HCT116 (cell line): ENCODE results near the gene ARHGAP8.

Experiments used
- CEBPB ChIP-seq: IDR thresholded peaks from 2 replicates; pipeline ENCODE4 v1.6.1; 2012; ENCODE audit warnings: low read depth
- EGR1 ChIP-seq: IDR thresholded peaks from 2 replicates; pipeline ENCODE4 v1.6.1; 2012; ENCODE audit warnings: low read depth
- EZH2 ChIP-seq: fragments of 200-600 bp; sonication (generic); IDR thresholded peaks from 2 replicates; pipeline ENCODE4 v1.6.1; 2017; ENCODE audit warnings: antibody characterized with exemption, mixed run types
- EZH2phosphoT487 ChIP-seq: fragments of 200-600 bp; IDR thresholded peaks from 2 replicates; pipeline ENCODE4 v1.6.1; 2018; ENCODE audit warnings: antibody characterized with exemption, borderline replicate concordance
- POLR2A ChIP-seq: IDR thresholded peaks from 2 replicates; pipeline ENCODE4 v1.7.0; 2011; ENCODE audit warnings: borderline replicate concordance; ENCODE audit not compliant: insufficient read depth, insufficient read length; ENCODE audit errors: extremely low read depth
- POLR2AphosphoS5 ChIP-seq: IDR thresholded peaks from 2 replicates; pipeline ENCODE4 v1.6.1; 2011; ENCODE audit warnings: mild to moderate bottlenecking, low read depth, low read length, moderate library complexity
- RAD21 ChIP-seq: IDR thresholded peaks from 2 replicates; pipeline ENCODE4 v1.6.1; 2012; ENCODE audit warnings: low read depth, mild to moderate bottlenecking
- SIN3A ChIP-seq: IDR thresholded peaks from 2 replicates; pipeline ENCODE4 v1.6.1; 2012; ENCODE audit warnings: low read depth
- SP1 ChIP-seq: IDR thresholded peaks from 2 replicates; pipeline ENCODE4 v1.6.1; 2012; ENCODE audit warnings: low read depth
- SRF ChIP-seq: IDR thresholded peaks from 2 replicates; pipeline ENCODE4 v1.6.1; 2012; ENCODE audit warnings: low read depth
- ZFX ChIP-seq: fragments of 450-650 bp; IDR thresholded peaks from 2 replicates; pipeline ENCODE4 v1.6.1; 2017
- TF ChIP-seq, protein P1 (sequence below), 3 experiments: fragments of 200-600 bp in 1 of 3; sonication (generic) in 1 of 3; IDR thresholded peaks in 2 of 3; conservative IDR thresholded peaks in 1 of 3; 2 replicates each; pipeline ENCODE4 v1.5.1; 2012 to 2017; ENCODE audit warnings: low read depth in 2 of 3, low read length in 2 of 3, antibody characterized with exemption in 1 of 3, borderline replicate concordance in 1 of 3, control low read depth in 1 of 3, mild to moderate bottlenecking in 1 of 3, mixed read lengths in 1 of 3, mixed run types in 1 of 3, moderate library complexity in 1 of 3; ENCODE audit not compliant: insufficient read depth in 1 of 3
- TF ChIP-seq, protein P2 (sequence below): IDR thresholded peaks from 2 replicates; pipeline ENCODE4 v1.6.1; 2012; ENCODE audit warnings: low read depth

DNA sequence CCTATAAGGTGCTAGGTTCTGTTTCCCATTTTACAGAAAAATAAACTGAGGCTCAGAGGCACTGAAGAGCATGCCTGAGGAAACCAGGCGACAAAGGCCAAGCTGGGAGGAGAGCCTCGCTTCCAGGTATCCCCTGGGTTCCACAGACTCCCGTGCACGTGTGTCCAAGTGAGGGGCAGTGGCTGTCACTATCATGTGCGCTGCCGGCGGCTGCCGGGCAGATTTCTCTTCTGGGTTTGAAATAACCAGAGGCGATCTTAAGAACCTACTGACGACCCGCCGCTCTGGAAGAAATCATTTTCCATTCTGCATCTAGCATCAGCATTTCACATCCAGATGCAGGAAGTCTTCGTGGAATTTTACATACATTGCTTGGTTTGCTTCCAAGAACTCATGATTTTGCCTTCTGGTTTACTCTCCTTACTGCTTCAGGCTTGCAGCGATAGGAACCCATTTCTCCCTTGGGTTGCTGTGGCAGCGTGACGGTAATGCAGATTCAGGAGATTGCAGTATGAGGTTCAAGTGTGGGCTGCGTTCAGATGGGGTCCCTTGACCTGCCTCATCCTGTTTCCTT is 28.6 kb downstream of the ARHGAP8 start:
- TF ChIP-seq EZH2phosphoT487 (no peak), ZFX (no peak), RAD21 (no peak), EZH2 (no peak), EGR1 (no peak), SP1 (no peak), SRF (no peak), POLR2A (no peak), CEBPB (no peak), POLR2AphosphoS5 (no peak), SIN3A (no peak)
- TF ChIP-seq, protein P1, sequence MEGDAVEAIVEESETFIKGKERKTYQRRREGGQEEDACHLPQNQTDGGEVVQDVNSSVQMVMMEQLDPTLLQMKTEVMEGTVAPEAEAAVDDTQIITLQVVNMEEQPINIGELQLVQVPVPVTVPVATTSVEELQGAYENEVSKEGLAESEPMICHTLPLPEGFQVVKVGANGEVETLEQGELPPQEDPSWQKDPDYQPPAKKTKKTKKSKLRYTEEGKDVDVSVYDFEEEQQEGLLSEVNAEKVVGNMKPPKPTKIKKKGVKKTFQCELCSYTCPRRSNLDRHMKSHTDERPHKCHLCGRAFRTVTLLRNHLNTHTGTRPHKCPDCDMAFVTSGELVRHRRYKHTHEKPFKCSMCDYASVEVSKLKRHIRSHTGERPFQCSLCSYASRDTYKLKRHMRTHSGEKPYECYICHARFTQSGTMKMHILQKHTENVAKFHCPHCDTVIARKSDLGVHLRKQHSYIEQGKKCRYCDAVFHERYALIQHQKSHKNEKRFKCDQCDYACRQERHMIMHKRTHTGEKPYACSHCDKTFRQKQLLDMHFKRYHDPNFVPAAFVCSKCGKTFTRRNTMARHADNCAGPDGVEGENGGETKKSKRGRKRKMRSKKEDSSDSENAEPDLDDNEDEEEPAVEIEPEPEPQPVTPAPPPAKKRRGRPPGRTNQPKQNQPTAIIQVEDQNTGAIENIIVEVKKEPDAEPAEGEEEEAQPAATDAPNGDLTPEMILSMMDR (IDR thresholded peaks at IDR 0.05 in 2 of 3, conservative IDR thresholded peaks at IDR 0.05 in 1 of 3; ENCODE audit: borderline replicate concordance in 1 of 3, insufficient read depth in 1 of 3, low read depth in 2 of 3, low read length in 2 of 3), result no peak
- TF ChIP-seq, protein P2, sequence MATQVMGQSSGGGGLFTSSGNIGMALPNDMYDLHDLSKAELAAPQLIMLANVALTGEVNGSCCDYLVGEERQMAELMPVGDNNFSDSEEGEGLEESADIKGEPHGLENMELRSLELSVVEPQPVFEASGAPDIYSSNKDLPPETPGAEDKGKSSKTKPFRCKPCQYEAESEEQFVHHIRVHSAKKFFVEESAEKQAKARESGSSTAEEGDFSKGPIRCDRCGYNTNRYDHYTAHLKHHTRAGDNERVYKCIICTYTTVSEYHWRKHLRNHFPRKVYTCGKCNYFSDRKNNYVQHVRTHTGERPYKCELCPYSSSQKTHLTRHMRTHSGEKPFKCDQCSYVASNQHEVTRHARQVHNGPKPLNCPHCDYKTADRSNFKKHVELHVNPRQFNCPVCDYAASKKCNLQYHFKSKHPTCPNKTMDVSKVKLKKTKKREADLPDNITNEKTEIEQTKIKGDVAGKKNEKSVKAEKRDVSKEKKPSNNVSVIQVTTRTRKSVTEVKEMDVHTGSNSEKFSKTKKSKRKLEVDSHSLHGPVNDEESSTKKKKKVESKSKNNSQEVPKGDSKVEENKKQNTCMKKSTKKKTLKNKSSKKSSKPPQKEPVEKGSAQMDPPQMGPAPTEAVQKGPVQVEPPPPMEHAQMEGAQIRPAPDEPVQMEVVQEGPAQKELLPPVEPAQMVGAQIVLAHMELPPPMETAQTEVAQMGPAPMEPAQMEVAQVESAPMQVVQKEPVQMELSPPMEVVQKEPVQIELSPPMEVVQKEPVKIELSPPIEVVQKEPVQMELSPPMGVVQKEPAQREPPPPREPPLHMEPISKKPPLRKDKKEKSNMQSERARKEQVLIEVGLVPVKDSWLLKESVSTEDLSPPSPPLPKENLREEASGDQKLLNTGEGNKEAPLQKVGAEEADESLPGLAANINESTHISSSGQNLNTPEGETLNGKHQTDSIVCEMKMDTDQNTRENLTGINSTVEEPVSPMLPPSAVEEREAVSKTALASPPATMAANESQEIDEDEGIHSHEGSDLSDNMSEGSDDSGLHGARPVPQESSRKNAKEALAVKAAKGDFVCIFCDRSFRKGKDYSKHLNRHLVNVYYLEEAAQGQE, result no peak
